GM21786 (cell line): Measurements from ENCODE around the gene CLCN1.

Source experiments
- ATAC-seq: cut with Tn5 transposase; IDR thresholded peaks from one replicate; pipeline ENCODE4 v1.9.1; 2021; ENCODE audit not compliant: unreplicated experiment

The CLCN1 gene

DNA sequence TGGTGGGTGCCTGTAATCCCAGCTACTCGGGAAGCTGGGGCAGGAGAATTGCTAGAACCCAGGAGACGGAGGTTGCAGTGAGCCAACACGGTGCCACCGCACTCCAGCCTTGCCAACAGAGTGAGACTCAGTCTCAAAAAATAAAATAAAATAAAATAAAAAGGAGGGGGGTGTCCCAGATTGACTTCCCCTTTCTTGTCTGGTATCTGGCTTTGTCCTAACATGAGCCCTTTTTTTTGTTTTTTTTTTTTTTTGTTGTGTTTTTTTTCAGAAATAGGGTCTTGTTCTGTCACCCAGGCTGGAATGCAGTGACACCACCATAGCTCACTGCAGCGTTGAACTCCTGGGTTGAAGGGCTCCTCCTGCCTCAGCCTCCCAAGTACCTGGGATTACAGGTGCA lies 23.0 kb upstream of the CLCN1 start:
- no peak for ATAC-seq

- no peak for ATAC-seq
These were observed 20.0 kb upstream of the CLCN1 start for GRCh38 chr7:143295870-143296269.

GRCh38 chr7:143296686-143297085 lies 19.2 kb upstream of the CLCN1 start:
- no peak for ATAC-seq

GRCh38 chr7:143299346-143299745 lies 16.6 kb upstream of the CLCN1 start:
- ATAC-seq, result no peak

DNA sequence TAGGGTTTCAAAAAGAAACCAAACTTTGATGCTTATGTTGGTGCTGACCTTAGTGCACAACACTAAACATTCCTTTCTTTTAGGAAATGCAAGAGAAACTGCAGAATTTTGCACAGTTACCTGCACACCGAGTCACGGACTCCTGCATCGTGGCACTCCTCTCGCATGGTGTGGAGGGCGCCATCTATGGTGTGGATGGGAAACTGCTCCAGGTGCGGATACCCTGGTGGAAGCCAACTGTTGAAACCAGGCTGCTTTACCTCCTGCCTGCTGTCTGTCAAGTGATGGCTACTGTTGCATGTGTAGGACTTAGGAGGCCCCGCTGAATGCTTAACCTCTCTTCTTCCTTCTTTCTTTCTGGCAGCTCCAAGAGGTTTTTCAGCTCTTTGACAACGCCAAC lies 16.1 kb upstream of the CLCN1 start:
- ATAC-seq, result no peak

GRCh38 chr7:143300959-143301935 lies 14.7 kb upstream of the CLCN1 start:
- ATAC-seq, result no peak

DNA sequence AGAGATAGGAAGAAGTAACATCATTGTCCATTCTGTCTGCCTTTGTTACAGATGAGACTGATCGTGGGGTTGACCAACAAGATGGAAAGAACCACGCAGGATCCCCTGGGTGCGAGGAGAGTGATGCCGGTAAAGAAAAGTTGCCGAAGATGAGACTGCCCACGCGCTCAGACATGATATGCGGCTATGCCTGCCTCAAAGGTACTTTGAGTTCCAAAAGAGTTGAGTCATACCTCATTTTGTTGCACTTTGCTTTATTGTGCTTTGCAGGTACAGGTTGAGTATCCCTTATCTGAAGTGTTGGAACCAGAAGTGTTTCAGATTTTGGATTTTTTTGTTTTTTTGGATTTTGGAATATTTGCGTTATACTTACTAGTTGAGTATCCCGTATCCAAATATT lies 12.2 kb upstream of the CLCN1 start:
- no peak for ATAC-seq

GRCh38 chr7:143304938-143305337 lies 11.0 kb upstream of the CLCN1 start:
- ATAC-seq, result no peak

DNA sequence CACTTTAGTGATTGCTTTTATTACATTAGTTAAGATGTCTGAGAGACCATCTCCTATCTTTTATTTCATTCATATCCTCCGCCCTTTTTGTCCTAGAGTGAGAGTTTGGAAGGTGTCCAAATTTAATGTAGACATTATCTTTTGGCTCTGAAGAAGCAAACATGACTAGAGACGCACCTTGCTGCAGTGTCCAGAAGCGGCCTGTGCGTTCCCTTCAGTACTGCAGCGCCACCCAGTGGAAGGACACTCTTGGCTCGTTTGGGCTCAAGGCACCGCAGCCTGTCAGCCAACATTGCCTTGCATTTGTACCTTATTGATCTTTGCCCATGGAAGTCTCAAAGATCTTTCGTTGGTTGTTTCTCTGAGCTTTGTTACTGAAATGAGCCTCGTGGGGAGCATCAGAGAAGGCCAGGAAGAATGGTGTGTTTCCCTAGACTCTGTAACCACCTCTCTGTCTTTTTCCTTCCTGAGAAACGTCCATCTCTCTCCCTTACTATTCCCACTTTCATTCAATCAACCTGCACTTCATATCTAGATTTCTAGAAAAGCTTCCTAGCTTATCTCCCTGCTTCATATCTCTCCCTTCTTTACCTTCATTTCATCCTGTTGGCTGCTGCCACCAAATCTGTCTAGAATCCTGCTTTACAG lies 10.4 kb upstream of the CLCN1 start:
- ATAC-seq, result peak; percentile 58

DNA sequence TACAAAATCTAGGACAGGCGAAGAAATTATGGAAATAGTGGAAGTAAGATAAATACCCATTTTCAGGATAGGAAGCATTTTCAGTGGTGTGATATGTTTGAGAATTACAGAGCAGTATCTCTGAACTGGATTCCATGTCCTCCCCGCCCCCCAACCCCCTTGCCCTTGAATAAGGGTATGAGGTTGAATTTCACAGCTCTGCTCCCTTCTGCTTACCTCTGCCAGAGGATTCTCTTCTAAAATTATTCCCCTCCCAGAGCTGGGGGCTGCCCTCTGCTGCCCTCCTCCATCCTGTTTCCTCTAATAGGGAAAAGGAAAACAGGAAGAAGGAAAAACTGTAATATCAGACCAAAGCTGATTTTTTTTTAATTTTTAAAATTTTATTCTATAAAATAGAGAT lies 7.3 kb upstream of the CLCN1 start:
- ATAC-seq, result no peak

- ATAC-seq, result no peak
These were observed 1.8 kb upstream of the CLCN1 start for GRCh38 chr7:143314127-143314526.

- no peak for ATAC-seq
These were observed 581 bp downstream of the CLCN1 start for GRCh38 chr7:143316492-143316891.

GRCh38 chr7:143318661-143319060 lies 2.8 kb downstream of the CLCN1 start:
- no peak for ATAC-seq

- ATAC-seq, result no peak
These were observed 4.7 kb downstream of the CLCN1 start for GRCh38 chr7:143320620-143321019.

DNA sequence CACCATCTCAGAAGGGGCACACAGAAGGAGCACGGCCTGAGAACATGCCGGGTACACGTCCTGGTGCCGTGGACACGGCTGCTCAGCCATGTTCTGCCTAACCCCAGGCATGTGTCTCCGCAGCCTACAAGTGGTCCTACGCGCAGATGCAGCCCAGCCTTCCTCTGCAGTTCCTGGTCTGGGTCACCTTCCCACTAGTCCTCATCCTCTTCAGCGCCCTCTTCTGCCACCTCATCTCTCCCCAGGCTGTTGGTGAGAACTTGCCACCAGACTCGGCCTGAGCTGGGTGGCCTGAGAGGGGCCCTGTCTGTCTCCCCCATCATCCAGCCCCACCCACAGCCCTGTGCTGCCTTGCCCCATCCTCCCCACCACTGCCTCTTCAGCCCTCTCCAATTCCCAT lies 5.3 kb downstream of the CLCN1 start:
- no peak for ATAC-seq

GRCh38 chr7:143321734-143322133 lies 5.8 kb downstream of the CLCN1 start:
- ATAC-seq, result no peak

DNA sequence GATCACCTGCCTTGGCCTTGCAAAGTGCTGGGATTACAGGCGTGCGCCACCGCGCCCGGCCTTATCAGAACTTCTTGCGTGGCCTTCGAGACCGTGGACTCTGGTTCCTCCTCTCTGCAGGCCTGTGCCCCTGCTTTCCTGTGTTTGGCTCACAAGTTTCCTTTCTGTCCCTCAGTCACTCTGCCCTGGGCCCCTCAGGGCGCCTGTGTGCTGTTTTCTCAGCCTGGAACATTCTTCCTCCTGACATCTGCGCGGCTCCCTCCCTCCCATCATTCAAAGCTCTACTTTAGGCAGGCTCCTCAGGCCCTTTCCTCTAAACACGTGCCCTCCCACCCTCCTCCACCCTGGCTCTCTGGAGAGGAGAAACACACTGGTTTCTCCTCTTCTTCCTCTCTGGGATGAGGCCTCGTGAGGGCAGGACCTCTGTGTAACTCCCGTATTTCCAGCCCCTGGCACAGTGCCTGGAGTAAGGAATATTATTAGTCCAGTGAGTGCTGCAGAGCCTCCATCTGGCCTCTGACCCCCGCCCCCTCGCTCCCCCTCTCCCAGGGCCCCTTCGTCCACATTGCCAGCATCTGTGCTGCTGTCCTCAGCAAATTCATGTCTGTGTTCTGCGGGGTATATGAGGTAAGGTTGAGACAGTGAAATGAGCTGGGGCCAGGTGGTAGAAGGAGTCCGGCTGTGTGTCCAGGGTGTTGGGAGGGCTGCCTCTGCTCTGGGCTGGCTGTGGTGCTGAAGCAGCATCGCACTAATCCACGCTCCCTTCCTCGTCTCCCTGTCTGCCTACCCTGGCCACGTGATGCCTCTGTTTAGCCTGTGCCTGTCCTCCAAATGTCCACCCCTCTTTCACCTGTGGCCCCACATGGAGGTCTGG lies 7.1 kb downstream of the CLCN1 start:
- no peak for ATAC-seq

DNA sequence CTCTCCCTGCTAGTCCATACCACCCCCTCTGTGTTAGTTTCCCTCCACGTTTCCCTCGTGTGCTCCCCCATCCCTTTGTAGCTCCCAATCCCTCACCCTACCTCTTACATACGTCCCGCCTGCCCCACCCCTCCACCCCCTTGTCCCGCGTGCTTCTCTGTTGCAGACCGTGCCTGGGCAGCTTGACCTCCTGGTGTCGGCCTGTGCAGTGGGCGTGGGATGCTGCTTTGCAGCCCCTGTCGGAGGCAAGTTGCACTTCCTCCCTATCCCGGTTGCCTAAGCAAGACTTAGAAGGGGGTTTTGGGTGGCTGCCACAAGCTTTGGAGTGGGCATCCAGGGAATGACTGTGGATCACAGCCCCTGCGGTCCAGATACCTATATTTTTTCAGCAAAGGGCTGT lies 7.7 kb downstream of the CLCN1 start:
- ATAC-seq, result no peak

DNA sequence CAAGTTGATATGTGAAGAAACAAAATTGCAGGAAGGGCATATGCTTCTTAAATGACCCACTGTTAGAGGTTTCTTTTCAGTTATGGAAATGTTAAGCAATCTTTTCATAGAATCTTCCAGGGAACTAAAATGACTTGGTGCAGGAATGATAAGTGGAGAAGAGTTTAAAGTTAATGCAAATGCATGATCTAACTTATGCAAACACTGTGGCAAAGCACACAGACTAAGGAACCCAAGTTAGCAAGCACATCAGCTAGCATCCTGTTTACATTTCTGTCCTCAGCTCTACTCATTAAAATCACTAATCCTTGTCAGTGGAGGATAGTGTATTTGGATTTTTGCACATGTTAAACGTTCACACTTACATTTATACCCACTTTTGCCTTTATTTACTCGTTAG lies 9.3 kb downstream of the CLCN1 start:
- no peak for ATAC-seq

DNA sequence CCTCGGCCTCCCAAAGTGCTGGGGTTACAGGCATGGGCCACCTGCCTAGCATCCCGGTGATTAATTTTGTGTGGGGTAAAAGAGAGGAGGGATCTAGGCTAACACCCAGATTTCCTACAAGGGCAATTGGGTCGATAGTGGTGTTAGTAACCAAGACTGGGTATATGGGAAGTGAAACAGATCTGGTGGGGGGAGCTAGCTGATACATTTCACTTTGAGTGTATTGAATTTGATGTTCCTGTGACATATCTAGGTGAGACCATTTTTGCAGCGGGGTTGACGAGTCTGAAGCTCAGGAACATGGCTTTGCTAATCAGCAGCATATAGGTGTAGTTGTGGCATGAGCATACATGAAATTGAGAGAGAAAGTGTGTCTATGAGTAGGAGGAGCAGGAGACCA lies 12.0 kb downstream of the CLCN1 start:
- ATAC-seq, result no peak

DNA sequence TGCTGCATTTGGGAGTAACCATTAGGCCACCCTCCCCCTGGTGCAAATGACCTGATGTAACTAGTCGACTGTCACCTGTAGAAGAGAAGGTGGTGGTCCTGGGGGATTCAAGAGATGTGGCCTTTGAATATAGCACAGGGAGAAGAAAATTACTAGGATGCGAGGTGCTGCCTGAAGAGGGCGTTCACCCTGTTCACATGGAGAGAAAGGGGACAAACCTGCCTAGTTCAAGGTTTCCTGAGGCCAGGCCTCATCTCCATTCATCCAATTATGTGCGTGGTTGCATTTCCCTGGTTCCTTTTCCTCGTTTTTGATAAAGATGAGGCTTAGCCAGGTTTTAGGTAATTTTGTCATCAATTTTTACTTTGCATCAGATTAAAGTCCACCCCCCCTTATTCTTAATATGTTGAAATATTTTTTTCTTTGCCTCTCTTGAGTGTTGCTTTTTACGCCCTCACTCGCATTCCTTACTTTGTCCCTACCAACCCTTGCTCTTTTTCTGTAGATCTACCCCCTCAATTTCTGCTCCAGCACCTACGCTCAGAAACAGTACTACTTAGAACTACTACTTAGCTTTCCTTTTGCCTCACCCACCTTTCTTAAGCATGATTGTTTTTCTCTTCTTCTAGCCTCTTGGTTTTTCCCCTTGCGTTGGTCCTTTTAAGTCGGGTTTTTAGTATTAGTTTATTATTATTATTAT lies 13.7 kb downstream of the CLCN1 start:
- ATAC-seq, result no peak
